BJ (cell line): Measurements from ENCODE around the gene LZTR1. TPM values are rescaled to one million over a fixed set of nuclear protein-coding genes. Genes with fewer than 3 reads are reported as not detected.

ENCODE experiments used
- CTCF ChIA-PET: fragments of 350-600 bp; formaldehyde crosslinking; extraction: SDS; loops from one replicate; lab custom pipeline; 2021; ENCODE audit warnings: antibody characterized with exemption, inconsistent platforms; lab: Yijun Ruan, JAX
- POLR2A ChIA-PET: fragments of 300-600 bp; sonication (Branson Sonifier 250); formaldehyde crosslinking; extraction: SDS; loops from one replicate; lab custom pipeline; 2021; ENCODE audit warnings: antibody characterized with exemption; lab: Charles Lee
- DNase-seq: peaks from one replicate; pipeline ENCODE4 v3.0.0-alpha.2; 2011; ENCODE audit warnings: low read depth
- H3K27me3 ChIP-seq: 2 replicates; pipeline ENCODE4 v1.6.0; 2011; ENCODE audit warnings: low read length; ENCODE audit not compliant: control insufficient read depth, insufficient read depth
- H3K36me3 ChIP-seq: 2 replicates; pipeline ENCODE4 v1.5.1; 2011; ENCODE audit warnings: low read length; ENCODE audit not compliant: control insufficient read depth, insufficient read depth
- H3K4me3 ChIP-seq: 2 replicates; pipeline ENCODE4 v1.5.1; 2011; ENCODE audit warnings: low read depth, mild to moderate bottlenecking, control low read depth, low read length
- CTCF ChIP-seq: IDR thresholded peaks from 2 replicates; pipeline ENCODE4 v1.5.1; 2011; ENCODE audit warnings: low read depth, mild to moderate bottlenecking, control low read depth, inconsistent platforms, low read length, moderate library complexity; ENCODE audit not compliant: insufficient read depth
- polyA plus RNA-seq: library from polyadenylated mRNA; depleted of rRNA; stranded (reverse); fragments of >200 nt; gene quantifications from 2 replicates; pipeline ENCODE4 v1.2.3, GENCODE V29; 2011

LZTR1 gene
- polyA plus RNA-seq, 1 experiment: 45.9 TPM

- H3K27me3 ChIP-seq: 0 out of 2 replicates have a peak, but pooled peaks cover 4% of the 10 kb centered on the region
- no peak for DNase-seq
- H3K36me3 ChIP-seq: no peaks in the 10 kb centered on the region
- TF ChIP-seq CTCF: no peak
- ChIA-PET CTCF (no interaction called here), POLR2A (no interaction called here)
- no peak overlapping the region for H3K4me3 ChIP-seq
Measured at GRCh38 chr22:21025763-21026755, 44.0 kb downstream of the LZTR1 start.

GRCh38 chr22:21026783-21027692, 44.9 kb downstream of the LZTR1 start:
- Histone ChIP-seq H3K27me3 (peaks cover 4% of the 10 kb centered on the region; the same call in 1 of the 2 replicates), H3K4me3 (no peak overlapping the region), H3K36me3 (no peaks in the 10 kb centered on the region)
- POLR2A ChIA-PET: no interaction called here
- no peak for DNase-seq
- no peak for TF ChIP-seq CTCF
- CTCF ChIA-PET: interaction anchor here (1.2 to 1.6 kb wide), 2 partner anchors 10 to 141 kb away, joined by 3 to 4 read pairs; no protein-coding TSS in a partner anchor

GRCh38 chr22:21028277-21029251, 46.5 kb downstream of the LZTR1 start:
- DNase-seq: no peak
- Histone ChIP-seq H3K4me3 (no peak overlapping the region), H3K36me3 (no peaks in the 10 kb centered on the region), H3K27me3 (peaks cover 4% of the 10 kb centered on the region; the same call in 1 of the 2 replicates)
- POLR2A ChIA-PET: no interaction called here
- no peak for TF ChIP-seq CTCF
- CTCF ChIA-PET: interaction anchor here (0.6 to 1.6 kb wide), 4 partner anchors 9 to 143 kb away, joined by 3 to 4 read pairs (median 3); no protein-coding TSS in a partner anchor

- no peak for DNase-seq
- H3K4me3 ChIP-seq: no peak overlapping the region
- no peaks in the 10 kb centered on the region for H3K36me3 ChIP-seq
- CTCF ChIA-PET: interaction anchor here (1.0 kb wide), 1 partner anchor 10 kb away, joined by 3 read pairs; no protein-coding TSS in a partner anchor
- H3K27me3 ChIP-seq: peaks cover 4% of the 10 kb centered on the region; the same call in 1 of the 2 replicates
- no peak for TF ChIP-seq CTCF
- POLR2A ChIA-PET: interaction anchor here (0.5 kb wide), 1 partner anchor 27 kb away, joined by 3 read pairs; the partner anchor contains the start of gene THAP7
Measured at GRCh38 chr22:21029486-21030025, 47.5 kb downstream of the LZTR1 start.
